IPS-18c (cell line): ENCODE measurements around the gene DHRS13.
A peak's percentile ranks its signal among the peaks of the same experiment; 100 is the strongest.
"Not testable (repeated sequence)": the region's sequence is repeated elsewhere in the genome, so short reads cannot be mapped to it uniquely, and the experiment has no call there.

Source experiments
- H3K4me3 ChIP-seq: 2 replicates; pipeline ENCODE4 v1.7.0; 2013; ENCODE audit warnings: low read depth, mild to moderate bottlenecking, low read length, moderate library complexity; ENCODE audit not compliant: insufficient read depth
- H3K9me3 ChIP-seq: one replicate; pipeline ENCODE4 v1.6.1; 2013; ENCODE audit warnings: mild to moderate bottlenecking, low read length, moderate library complexity; ENCODE audit not compliant: control insufficient read depth, insufficient read depth

The DHRS13 gene

GRCh38 chr17:28856028-28856574 lies 46.8 kb downstream of the DHRS13 start:
- Histone ChIP-seq H3K4me3 (no peak overlapping the region), H3K9me3 (no peaks in the 10 kb centered on the region)

- Histone ChIP-seq H3K9me3 (no peaks in the 10 kb centered on the region), H3K4me3 (peak overlapping the region; percentile 85)
Measured at GRCh38 chr17:28855336-28855679, 47.6 kb downstream of the DHRS13 start.

GRCh38 chr17:28854457-28855335 lies 48.2 kb downstream of the DHRS13 start, which contains the start of gene ERAL1:
ERAL1 (plus strand) TSS chr17:28855016; CDS start chr17:28855035, 19 bp downstream.
- Histone ChIP-seq H3K4me3 (peak within 1 kb of the TSS; percentile 85), H3K9me3 (no peaks in the 10 kb centered on the region)

- Histone ChIP-seq H3K4me3 (no peak overlapping the region), H3K9me3 (no peaks in the 10 kb centered on the region)
Measured at GRCh38 chr17:28853295-28853694, 49.6 kb downstream of the DHRS13 start.

- Histone ChIP-seq H3K9me3 (no peaks in the 10 kb centered on the region), H3K4me3 (no peak overlapping the region)
Measured at GRCh38 chr17:28849281-28849680, 53.6 kb downstream of the DHRS13 start.

- H3K4me3 ChIP-seq, H3K9me3 ChIP-seq: not testable (repeated sequence)
Measured at GRCh38 chr17:28848667-28849066, 54.2 kb downstream of the DHRS13 start.
